CD4-positive, alpha-beta T cell (primary cell): ENCODE results near the gene DOCK2. TPM values are rescaled to one million over a fixed set of nuclear protein-coding genes. Genes with fewer than 3 reads are reported as not detected.

Source experiments
- ATAC-seq: fragments of 200-7000 bp; cut with Tn5 transposase; one replicate; pipeline ENCODE4 v1.10.0; 2022; ENCODE audit warnings: mild to moderate bottlenecking; ENCODE audit not compliant: poor library complexity
- CTCF ChIA-PET: fragments of 350-600 bp; sonication (Branson Sonifier 250); formaldehyde crosslinking; loops from one replicate; lab custom pipeline; 2021; ENCODE audit warnings: antibody characterized with exemption, inconsistent platforms; lab: Charles Lee
- POLR2A ChIA-PET: fragments of 350-600 bp; sonication (Branson Sonifier 250); formaldehyde crosslinking; loops from one replicate; lab custom pipeline; 2021; ENCODE audit warnings: antibody characterized with exemption, inconsistent platforms; lab: Charles Lee
- DNase-seq, 14 experiments: peaks; one replicate each; pipeline ENCODE4 v3.0.0-alpha.2; 2013 to 2020; ENCODE audit warnings: mixed read lengths in 2 of 14
- H3K27ac ChIP-seq, 2 donors: one replicate each; pipeline versions ENCODE4 v1.5.1 to v1.7.0; 2013; ENCODE audit warnings: low read length in 2 of 2, low read depth in 1 of 2, mild to moderate bottlenecking in 1 of 2
- H3K27me3 ChIP-seq, 2 experiments: 1 replicate in 1 of 2; 2 replicates in 1 of 2; pipeline versions ENCODE4 v1.6.1 to v1.7.0; 2013; ENCODE audit warnings: low read length in 2 of 2, control low read depth in 1 of 2, mild to moderate bottlenecking in 1 of 2, moderate library complexity in 1 of 2; ENCODE audit not compliant: insufficient read depth in 2 of 2, control insufficient read depth in 1 of 2
- H3K36me3 ChIP-seq: one replicate; pipeline ENCODE4 v1.6.1; 2013; ENCODE audit warnings: low read length, control low read depth; ENCODE audit not compliant: insufficient read depth
- H3K4me1 ChIP-seq: one replicate; pipeline ENCODE4 v1.6.1; 2013; ENCODE audit warnings: low read length, control low read depth; ENCODE audit not compliant: insufficient read depth
- H3K4me3 ChIP-seq: one replicate; pipeline ENCODE4 v1.5.1; 2013; ENCODE audit warnings: mild to moderate bottlenecking, low read length, moderate library complexity
- H3K9me3 ChIP-seq, 2 experiments: 1 replicate in 1 of 2; 2 replicates in 1 of 2; pipeline versions ENCODE4 v1.6.1 to v1.7.0; 2013; ENCODE audit warnings: low read length in 2 of 2, mild to moderate bottlenecking in 2 of 2, control low read depth in 1 of 2, moderate library complexity in 1 of 2; ENCODE audit not compliant: control insufficient read depth in 1 of 2, insufficient read depth in 1 of 2
- H3K27ac Mint-ChIP-seq: one replicate; pipeline ENCODE4 v1.8.0; 2020; ENCODE audit warnings: mixed read lengths
- H3K27me3 Mint-ChIP-seq: one replicate; pipeline ENCODE4 v1.8.0; 2021; ENCODE audit warnings: mixed read lengths
- H3K36me3 Mint-ChIP-seq: one replicate; pipeline ENCODE4 v1.8.0; 2021; ENCODE audit warnings: low read depth, mixed read lengths
- H3K4me1 Mint-ChIP-seq: one replicate; pipeline ENCODE4 v1.8.0; 2021; ENCODE audit warnings: low read depth, mixed read lengths
- H3K4me3 Mint-ChIP-seq: one replicate; pipeline ENCODE4 v1.8.0; 2020; ENCODE audit warnings: mild to moderate bottlenecking, mixed read lengths
- H3K9me3 Mint-ChIP-seq: one replicate; pipeline ENCODE4 v1.8.0; 2020; ENCODE audit warnings: mixed read lengths
- intact Hi-C, 2 experiments: fragments of 100-400 bp; cut with DNase I in 1 of 2; cut with micrococcal nuclease in 1 of 2; formaldehyde crosslinking; loops; one replicate each; pipeline versions ENCODE4 v1.15.1 to v1.9.0; 2023 to 2025; cut with DNase I, micrococcal nuclease
- total RNA-seq, 174 experiments: library from RNA in 2 of 174; stranded (reverse) in 2 of 174; gene quantifications; one replicate each; pipeline ENCODE4 v1.2.3 and lab custom pipeline; 2021 to 2026
- TF ChIP-seq, protein P1 (sequence below): fragments of 200-600 bp; IDR thresholded peaks from one replicate; pipeline ENCODE4 v1.8.0; 2022; ENCODE audit warnings: antibody characterized with exemption, mild to moderate bottlenecking

Gene DOCK2
- total RNA-seq, 2 experiments from 2014 or later, result 220 to 229 TPM

DNA sequence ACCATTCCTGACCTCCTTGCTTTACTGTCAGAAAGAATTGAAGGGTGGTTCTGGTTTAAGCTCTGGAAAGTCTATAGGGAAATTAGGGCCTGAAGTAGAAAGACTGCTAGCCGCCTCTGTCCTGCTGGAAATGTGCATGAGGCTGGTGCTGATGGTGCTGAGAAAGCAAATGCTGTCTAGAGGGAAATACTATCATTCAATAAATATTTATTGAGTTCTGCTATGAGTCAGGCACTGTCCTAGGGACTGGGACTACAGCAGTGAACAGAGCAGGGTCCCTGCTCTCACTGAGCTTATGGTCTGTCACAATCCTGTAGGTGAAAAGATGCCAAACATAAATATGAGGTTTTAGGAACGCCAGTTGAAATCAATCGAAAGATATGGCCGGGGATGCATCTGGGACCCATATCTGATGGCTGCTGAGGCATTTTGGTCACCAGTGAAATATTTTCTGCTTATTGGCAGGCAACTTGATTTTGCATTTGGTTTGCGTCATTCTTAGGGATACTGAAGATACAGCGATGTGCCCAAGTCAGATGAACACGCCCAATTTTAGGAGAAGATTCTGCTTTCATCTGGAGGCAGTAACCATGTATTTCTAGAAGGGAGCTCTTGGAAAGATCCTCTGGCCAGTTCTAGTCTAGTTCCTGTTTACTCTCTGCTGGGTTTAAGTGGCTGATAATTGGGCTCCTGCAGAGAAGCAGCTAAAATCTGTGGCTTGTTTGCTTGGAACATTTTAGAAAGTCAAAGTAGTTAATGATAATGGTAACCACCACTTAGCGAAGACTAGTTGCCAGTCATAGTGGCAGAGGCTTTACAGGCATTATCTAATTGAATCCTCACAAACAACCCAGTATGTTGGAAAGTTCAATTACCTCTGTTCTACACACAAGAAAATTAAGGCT is 269.9 kb downstream of the DOCK2 start:
- H3K27ac Mint-ChIP-seq, result no peak overlapping the region
- Histone ChIP-seq H3K4me1 (no peaks in the 10 kb centered on the region), H3K27me3 (no peaks in the 10 kb centered on the region), H3K36me3 (peaks cover 7% of the 10 kb centered on the region), H3K9me3 (no peaks in the 10 kb centered on the region), H3K4me3 (no peak overlapping the region), H3K27ac (no peak overlapping the region)
- CTCF ChIA-PET, result no interaction called here
- H3K27me3 Mint-ChIP-seq, result no peaks in the 10 kb centered on the region
- intact Hi-C loops, result no loop called here
- H3K4me1 Mint-ChIP-seq, result peaks cover 12% of the 10 kb centered on the region
- DNase-seq (no peak), ATAC-seq (no peak)
- no peaks in the 10 kb centered on the region for H3K9me3 Mint-ChIP-seq
- TF ChIP-seq, protein P1, sequence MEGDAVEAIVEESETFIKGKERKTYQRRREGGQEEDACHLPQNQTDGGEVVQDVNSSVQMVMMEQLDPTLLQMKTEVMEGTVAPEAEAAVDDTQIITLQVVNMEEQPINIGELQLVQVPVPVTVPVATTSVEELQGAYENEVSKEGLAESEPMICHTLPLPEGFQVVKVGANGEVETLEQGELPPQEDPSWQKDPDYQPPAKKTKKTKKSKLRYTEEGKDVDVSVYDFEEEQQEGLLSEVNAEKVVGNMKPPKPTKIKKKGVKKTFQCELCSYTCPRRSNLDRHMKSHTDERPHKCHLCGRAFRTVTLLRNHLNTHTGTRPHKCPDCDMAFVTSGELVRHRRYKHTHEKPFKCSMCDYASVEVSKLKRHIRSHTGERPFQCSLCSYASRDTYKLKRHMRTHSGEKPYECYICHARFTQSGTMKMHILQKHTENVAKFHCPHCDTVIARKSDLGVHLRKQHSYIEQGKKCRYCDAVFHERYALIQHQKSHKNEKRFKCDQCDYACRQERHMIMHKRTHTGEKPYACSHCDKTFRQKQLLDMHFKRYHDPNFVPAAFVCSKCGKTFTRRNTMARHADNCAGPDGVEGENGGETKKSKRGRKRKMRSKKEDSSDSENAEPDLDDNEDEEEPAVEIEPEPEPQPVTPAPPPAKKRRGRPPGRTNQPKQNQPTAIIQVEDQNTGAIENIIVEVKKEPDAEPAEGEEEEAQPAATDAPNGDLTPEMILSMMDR, result no peak
- H3K36me3 Mint-ChIP-seq, result peaks cover 31% of the 10 kb centered on the region
- POLR2A ChIA-PET, result no interaction called here
- H3K4me3 Mint-ChIP-seq, result no peak overlapping the region

DNA sequence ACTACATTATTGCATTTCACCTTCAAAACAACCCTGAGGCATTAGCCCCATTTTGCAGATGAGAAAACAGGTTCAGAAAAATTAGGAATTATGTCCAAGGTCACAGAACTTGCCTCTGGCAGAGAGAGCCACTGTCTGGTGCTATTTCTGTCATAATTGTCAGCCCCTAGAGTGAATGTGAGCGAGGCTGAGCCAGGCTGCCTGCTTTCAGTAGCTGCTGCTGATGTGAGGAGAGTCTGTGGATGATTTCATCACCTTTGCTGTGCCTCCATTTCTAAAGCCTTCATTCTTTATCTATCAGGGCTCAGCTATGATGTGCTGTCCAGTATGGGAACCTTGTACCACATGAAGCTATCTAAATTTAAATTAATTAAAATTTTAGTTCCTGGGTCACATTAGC is 271.8 kb downstream of the DOCK2 start:
- no peak overlapping the region for H3K27ac Mint-ChIP-seq
- POLR2A ChIA-PET, result no interaction called here

DNA sequence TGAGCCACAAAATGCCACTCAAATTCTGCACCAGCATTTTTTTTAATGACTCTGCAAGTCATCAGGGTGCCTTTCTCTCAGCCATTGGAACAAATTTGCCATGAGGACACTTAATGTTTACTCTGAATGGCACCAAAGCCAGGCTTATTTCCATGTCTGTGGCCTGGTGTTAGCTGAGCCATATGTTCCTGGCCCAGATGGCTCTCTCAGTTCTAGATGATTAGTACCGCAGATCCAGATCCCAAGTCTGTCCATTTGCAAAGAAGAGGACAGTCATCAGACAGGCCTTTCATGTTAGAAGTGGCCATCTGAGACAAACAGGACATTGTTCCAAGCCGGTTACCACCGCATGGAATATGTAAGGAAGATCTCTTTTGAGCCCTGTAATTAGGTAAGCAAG is 272.9 kb downstream of the DOCK2 start:
- Mint-ChIP-seq H3K27me3 (no peaks in the 10 kb centered on the region), H3K9me3 (no peaks in the 10 kb centered on the region), H3K4me3 (no peak overlapping the region), H3K36me3 (peaks cover 40% of the 10 kb centered on the region), H3K4me1 (peaks cover 16% of the 10 kb centered on the region), H3K27ac (no peak overlapping the region)
- intact Hi-C loops, result no loop called here
- peaks cover 7% of the 10 kb centered on the region for H3K36me3 ChIP-seq
- DNase-seq (no peak), ATAC-seq (no peak)
- no peaks in the 10 kb centered on the region for H3K9me3 ChIP-seq
- H3K4me1 ChIP-seq, result no peaks in the 10 kb centered on the region
- no peak overlapping the region for H3K27ac ChIP-seq
- TF ChIP-seq, protein P1, result no peak
- no peak overlapping the region for H3K4me3 ChIP-seq
- ChIA-PET POLR2A (interaction anchor here (1.2 kb wide), 1 partner anchor 19 kb away, joined by 3 read pairs; no protein-coding TSS in a partner anchor), CTCF (no interaction called here)
- no peaks in the 10 kb centered on the region for H3K27me3 ChIP-seq

More for the DNA sequence above, 271.8 kb downstream of the DOCK2 start:
- no peak overlapping the region for H3K27ac ChIP-seq
- no peaks in the 10 kb centered on the region for H3K27me3 ChIP-seq
- H3K27me3 Mint-ChIP-seq, result no peaks in the 10 kb centered on the region
- DNase-seq (no peak), ATAC-seq (no peak)
- no peak overlapping the region for H3K4me3 Mint-ChIP-seq
- H3K36me3 Mint-ChIP-seq, result peaks cover 29% of the 10 kb centered on the region
- H3K36me3 ChIP-seq, result peaks cover 7% of the 10 kb centered on the region
- CTCF ChIA-PET, result no interaction called here
- no peaks in the 10 kb centered on the region for H3K9me3 Mint-ChIP-seq
- no peak overlapping the region for H3K4me3 ChIP-seq
- H3K4me1 ChIP-seq, result no peaks in the 10 kb centered on the region
- intact Hi-C loops, result no loop called here
- peaks cover 12% of the 10 kb centered on the region for H3K4me1 Mint-ChIP-seq
- TF ChIP-seq, protein P1, result no peak
- H3K9me3 ChIP-seq, result no peaks in the 10 kb centered on the region
